NT2/D1 (cell line): ENCODE measurements around the gene GNG8.

Experiments used
- SUZ12 ChIP-seq: IDR thresholded peaks from 2 replicates; pipeline ENCODE4 v1.6.1; 2011; ENCODE audit not compliant: insufficient read length, insufficient read depth; ENCODE audit errors: extremely low read depth
- YY1 ChIP-seq: IDR thresholded peaks from 2 replicates; pipeline ENCODE4 v1.6.1; 2011; ENCODE audit not compliant: insufficient read length, insufficient read depth
- ZNF274 ChIP-seq: IDR thresholded peaks from 2 replicates; pipeline ENCODE4 v1.6.1; 2011; ENCODE audit warnings: mild to moderate bottlenecking, low read depth, low read length

DNA sequence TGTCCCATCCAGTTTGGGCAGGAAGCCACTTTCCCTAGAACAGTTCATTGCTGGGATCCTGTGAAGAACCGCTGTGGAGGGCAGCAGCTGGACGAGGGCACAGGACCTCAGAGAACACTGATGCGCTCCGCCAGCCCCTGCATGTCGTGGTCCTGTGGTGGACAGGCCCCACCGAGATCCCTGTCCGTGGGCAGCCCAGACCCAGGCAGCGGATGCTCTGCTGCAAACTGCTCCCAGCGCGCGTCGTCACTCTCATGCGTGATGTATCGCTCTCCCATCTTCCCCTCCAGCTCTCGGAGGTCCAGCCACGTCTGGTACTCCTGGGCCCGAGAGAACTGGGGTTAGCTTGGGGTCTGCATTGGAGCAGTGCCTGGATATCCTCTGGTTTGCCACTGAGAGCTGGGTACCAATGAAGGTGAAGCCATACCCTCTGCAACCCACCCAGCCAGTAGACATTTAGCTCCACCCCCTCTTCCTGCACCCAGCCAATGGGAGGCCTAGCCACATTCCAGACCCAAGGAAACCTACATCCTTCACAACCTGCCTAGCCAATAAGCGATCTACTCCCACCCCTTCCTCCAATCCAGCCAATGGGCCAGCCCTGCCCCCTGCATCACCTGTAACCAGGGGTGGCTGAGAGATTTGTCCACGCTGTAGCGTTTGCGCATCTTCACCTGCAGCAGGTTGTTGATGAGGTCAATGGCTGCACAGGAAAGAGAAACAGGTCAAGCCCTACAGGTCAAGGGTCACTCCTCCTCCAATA, 38.6 kb upstream of the GNG8 start:
- TF ChIP-seq YY1 (no peak), ZNF274 (no peak), SUZ12 (no peak)
